K562 treated with DMSO at 1 percent for 12 hours (cell line): ENCODE results near the gene MED26. TPM values are rescaled to one million over a fixed set of nuclear protein-coding genes. Genes with fewer than 3 reads are reported as not detected.

ENCODE experiments used
- total RNA-seq: library from RNA; unstranded; fragments of 300-600 nt; gene quantifications from 2 replicates; pipeline ENCODE4 v1.2.3, GENCODE V29; 2022; ENCODE audit not compliant: insufficient read depth

Gene MED26
- total RNA-seq = 7.5 and 8.5 TPM in 2 replicates

GRCh38 chr19:16628183-16628983, at the start of gene MED26:
TSS of gene MED26 (minus strand) at chr19:16628204. CDS start at chr19:16627943, 261 bp downstream.

GRCh38 chr19:16660763-16661479, 32.9 kb upstream of the MED26 start, which contains the start of gene TMEM38A:
TSS of gene TMEM38A (plus strand) at chr19:16661139. CDS start at chr19:16661218, 79 bp downstream.

GRCh38 chr19:16659832-16660708, 32.1 kb upstream of the MED26 start, which contains the start of gene SMIM7:
TSS of gene SMIM7 (minus strand) at chr19:16660144. CDS start at chr19:16660110, 34 bp downstream.

GRCh38 chr19:16572332-16573211, 55.4 kb downstream of the MED26 start, which contains the start of gene SLC35E1:
TSS of gene SLC35E1 (minus strand) at chr19:16572415. CDS start at chr19:16572364, 51 bp downstream.

GRCh38 chr19:16542045-16542909, 85.7 kb downstream of the MED26 start, which contains the start of gene CHERP:
TSS of gene CHERP (minus strand) at chr19:16542437. CDS start at chr19:16542378, 59 bp downstream.

Other genes with a start within 250 kb of the MED26 start
- 41.7 and 46.4 TPM in 2 replicates for gene EPS15L1, start 156.2 kb downstream of the MED26 start, total RNA-seq
- gene CALR3, start 132.0 kb downstream of the MED26 start, total RNA-seq = not detected in 2 replicates
- gene C19orf44, start 131.8 kb downstream of the MED26 start, total RNA-seq = 1.4 and 2.9 TPM in 2 replicates
- 20.1 and 44.7 TPM in 2 replicates for gene CHERP, start 85.8 kb downstream of the MED26 start, total RNA-seq
- gene SLC35E1, start 55.8 kb downstream of the MED26 start, total RNA-seq = 12.1 and 32.5 TPM in 2 replicates
- gene SMIM7, start 31.9 kb upstream of the MED26 start, total RNA-seq = 75.3 and 78.7 TPM in 2 replicates
- 4.3 and 7.1 TPM in 2 replicates for gene TMEM38A, start 32.9 kb upstream of the MED26 start, total RNA-seq
- gene NWD1, start 91.6 kb upstream of the MED26 start, total RNA-seq = not detected in 2 replicates
- 12.6 and 37.1 TPM in 2 replicates for gene SIN3B, start 201.2 kb upstream of the MED26 start, total RNA-seq